Thymus (tissue), 11 donors: Measurements from ENCODE around the gene PCMTD2. TPM values are rescaled to one million over a fixed set of nuclear protein-coding genes. Genes with fewer than 3 reads are reported as not detected.
A peak's percentile ranks its signal among the peaks of the same experiment; 100 is the strongest.

Source experiments
- DNase-seq, 9 donors: peaks; one replicate each; pipeline ENCODE4 v3.0.0-alpha.2; 2013; ENCODE audit warnings: low spot score in 9 of 9, low read depth in 6 of 9, missing footprints in 1 of 9
- H3K27ac ChIP-seq, 2 donors: one replicate each; pipeline ENCODE4 v1.5.1; 2013; ENCODE audit warnings: control low read depth in 1 of 2, low read depth in 1 of 2, low read length in 1 of 2, mild to moderate bottlenecking in 1 of 2, moderate library complexity in 1 of 2
- H3K27me3 ChIP-seq, 2 donors: one replicate each; pipeline ENCODE4 v1.5.1; 2013; ENCODE audit warnings: low read length in 1 of 2; ENCODE audit not compliant: control insufficient read depth in 2 of 2, insufficient read depth in 1 of 2
- H3K36me3 ChIP-seq, 2 donors: one replicate each; pipeline ENCODE4 v1.5.1; 2013; ENCODE audit warnings: low read length in 1 of 2, mild to moderate bottlenecking in 1 of 2, moderate library complexity in 1 of 2; ENCODE audit not compliant: control insufficient read depth in 2 of 2, insufficient read depth in 2 of 2
- H3K4me1 ChIP-seq, 2 donors: one replicate each; pipeline ENCODE4 v1.5.1; 2013; ENCODE audit warnings: low read length in 2 of 2; ENCODE audit not compliant: control insufficient read depth in 2 of 2, insufficient read depth in 2 of 2
- H3K4me3 ChIP-seq, 2 donors: one replicate each; pipeline ENCODE4 v1.5.1; 2013; ENCODE audit warnings: low read length in 2 of 2, control low read depth in 1 of 2, mild to moderate bottlenecking in 1 of 2
- H3K9me3 ChIP-seq, 2 donors: one replicate each; pipeline ENCODE4 v1.5.1; 2013; ENCODE audit warnings: low read length in 1 of 2, mild to moderate bottlenecking in 1 of 2; ENCODE audit not compliant: control insufficient read depth in 2 of 2, insufficient read depth in 1 of 2
- WGBS: extraction: QIAGEN DNeasy Blood & Tissue Kit; methylation state at CpG from one replicate; pipeline ENCODE4 v1.1.7; 2013; 5-methylcytosine and 5-hydroxymethylcytosine counted together
- polyA plus RNA-seq: library from polyadenylated mRNA; stranded (reverse); fragments of 200-250 nt; gene quantifications from one replicate; pipeline ENCODE4 v1.2.3, GENCODE V29; 2013
- total RNA-seq: library from RNA; stranded (reverse); fragments of 120-200 nt; gene quantifications from one replicate; pipeline ENCODE4 v1.2.4, GENCODE V29; 2013
- donor health status: healthy.

Gene PCMTD2
- total and polyA plus RNA-seq, 2 donors, result 40.6 to 123 TPM

- peak in 4 of 9 donors; percentile 22 to 55 (median 25) for DNase-seq
- no peak overlapping the region for H3K4me3 ChIP-seq
- no peaks in the 10 kb centered on the region for H3K9me3 ChIP-seq
- 82% methylated on average over 9 of the region's 9 CpGs for WGBS
- no peaks in the 10 kb centered on the region for H3K27me3 ChIP-seq
- H3K36me3 ChIP-seq, result peaks cover 12 to 34% of the 10 kb centered on the region in 2 donors
- H3K27ac ChIP-seq, result peak overlapping the region in 1 of 2 donors; percentile 70
- H3K4me1 ChIP-seq, result peaks cover 14 to 17% of the 10 kb centered on the region in 2 donors
Observed at GRCh38 chr20:64261138-64261537, 5.6 kb downstream of the PCMTD2 start.

- DNase-seq, result no peak
- Histone ChIP-seq H3K27me3 (no peaks in the 10 kb centered on the region), H3K4me3 (no peak overlapping the region), H3K9me3 (no peaks in the 10 kb centered on the region), H3K4me1 (peaks cover 0 to 4% of the 10 kb centered on the region in 2 donors), H3K36me3 (peaks cover 15 to 41% of the 10 kb centered on the region in 2 donors), H3K27ac (no peak overlapping the region)
- 95% methylated on average over 4 of the region's 4 CpGs for WGBS
Observed at GRCh38 chr20:64264091-64264490, 8.5 kb downstream of the PCMTD2 start.

- DNase-seq, result no peak
- Histone ChIP-seq H3K27me3 (no peaks in the 10 kb centered on the region), H3K36me3 (peaks cover 21 to 39% of the 10 kb centered on the region in 2 donors), H3K27ac (no peak overlapping the region), H3K4me1 (peaks cover 0 to 2% of the 10 kb centered on the region in 2 donors), H3K9me3 (no peaks in the 10 kb centered on the region), H3K4me3 (no peak overlapping the region)
- 95% methylated on average over 5 of the region's 5 CpGs for WGBS
Observed at GRCh38 chr20:64265201-64265600, 9.7 kb downstream of the PCMTD2 start.

- no peaks in the 10 kb centered on the region for H3K27me3 ChIP-seq
- no peak overlapping the region for H3K27ac ChIP-seq
- H3K9me3 ChIP-seq, result no peaks in the 10 kb centered on the region
- no peaks in the 10 kb centered on the region for H3K4me1 ChIP-seq
- 99% methylated on average over 5 of the region's 5 CpGs for WGBS
- H3K36me3 ChIP-seq, result peaks cover 25 to 37% of the 10 kb centered on the region in 2 donors
- DNase-seq, result no peak
- H3K4me3 ChIP-seq, result no peak overlapping the region
Observed at GRCh38 chr20:64266988-64267387, 11.4 kb downstream of the PCMTD2 start.

- Histone ChIP-seq H3K4me1 (no peaks in the 10 kb centered on the region), H3K27me3 (no peaks in the 10 kb centered on the region), H3K27ac (no peak overlapping the region), H3K4me3 (no peak overlapping the region), H3K9me3 (no peaks in the 10 kb centered on the region), H3K36me3 (peaks cover 29 to 36% of the 10 kb centered on the region in 2 donors)
- no peak for DNase-seq
- 98% methylated on average over 10 of the region's 10 CpGs for WGBS
Observed at GRCh38 chr20:64268174-64268573, 12.6 kb downstream of the PCMTD2 start.

- H3K36me3 ChIP-seq, result peaks cover 35 to 38% of the 10 kb centered on the region in 2 donors
- DNase-seq, result no peak
- WGBS, result 98% methylated on average over 53 of the region's 53 CpGs
Observed at GRCh38 chr20:64269604-64270411, 14.3 kb downstream of the PCMTD2 start.

GRCh38 chr20:64271636-64272035 lies 16.1 kb downstream of the PCMTD2 start:
- no peak overlapping the region for H3K27ac ChIP-seq
- no peak overlapping the region for H3K4me3 ChIP-seq
- no peaks in the 10 kb centered on the region for H3K27me3 ChIP-seq
- no peaks in the 10 kb centered on the region for H3K9me3 ChIP-seq
- H3K36me3 ChIP-seq, result peaks cover 30 to 31% of the 10 kb centered on the region in 2 donors
- no peak for DNase-seq
- H3K4me1 ChIP-seq, result no peaks in the 10 kb centered on the region
- 98% methylated on average over 11 of the region's 11 CpGs for WGBS

More at GRCh38 chr20:64269604-64270411, 14.3 kb downstream of the PCMTD2 start:
- H3K4me3 ChIP-seq, result no peak overlapping the region
- no peaks in the 10 kb centered on the region for H3K27me3 ChIP-seq
- H3K4me1 ChIP-seq, result no peaks in the 10 kb centered on the region
- no peak overlapping the region for H3K27ac ChIP-seq
- H3K9me3 ChIP-seq, result no peaks in the 10 kb centered on the region

- Histone ChIP-seq H3K27me3 (no peaks in the 10 kb centered on the region), H3K9me3 (no peaks in the 10 kb centered on the region), H3K36me3 (peaks cover 28 to 32% of the 10 kb centered on the region in 2 donors), H3K4me1 (no peaks in the 10 kb centered on the region), H3K27ac (no peak overlapping the region), H3K4me3 (no peak overlapping the region)
- 98% methylated on average over 19 of the region's 19 CpGs for WGBS
- no peak for DNase-seq
Observed at GRCh38 chr20:64273109-64273508, 17.6 kb downstream of the PCMTD2 start.

- H3K36me3 ChIP-seq, result peaks cover 14 to 19% of the 10 kb centered on the region in 2 donors
- H3K4me3 ChIP-seq, result no peak overlapping the region
- H3K9me3 ChIP-seq, result no peaks in the 10 kb centered on the region
- no peak for DNase-seq
- H3K27ac ChIP-seq, result no peak overlapping the region
- no peaks in the 10 kb centered on the region for H3K27me3 ChIP-seq
- 98% methylated on average over 7 of the region's 7 CpGs for WGBS
- H3K4me1 ChIP-seq, result no peaks in the 10 kb centered on the region
Observed at GRCh38 chr20:64276817-64277216, 21.3 kb downstream of the PCMTD2 start.
